ENCODE results near the gene EDEM1.

EDEM1 gene

GRCh38 chr3:5201536-5201935 lies 14.0 kb downstream of the EDEM1 start:
- no peak for DNase-seq

- no peak for DNase-seq
Observed at GRCh38 chr3:5202222-5202621, 14.7 kb downstream of the EDEM1 start.

- DNase-seq: no peak
Observed at GRCh38 chr3:5205165-5205941, 17.8 kb downstream of the EDEM1 start.

GRCh38 chr3:5210926-5211325 lies 23.4 kb downstream of the EDEM1 start:
- DNase-seq: no peak

DNA sequence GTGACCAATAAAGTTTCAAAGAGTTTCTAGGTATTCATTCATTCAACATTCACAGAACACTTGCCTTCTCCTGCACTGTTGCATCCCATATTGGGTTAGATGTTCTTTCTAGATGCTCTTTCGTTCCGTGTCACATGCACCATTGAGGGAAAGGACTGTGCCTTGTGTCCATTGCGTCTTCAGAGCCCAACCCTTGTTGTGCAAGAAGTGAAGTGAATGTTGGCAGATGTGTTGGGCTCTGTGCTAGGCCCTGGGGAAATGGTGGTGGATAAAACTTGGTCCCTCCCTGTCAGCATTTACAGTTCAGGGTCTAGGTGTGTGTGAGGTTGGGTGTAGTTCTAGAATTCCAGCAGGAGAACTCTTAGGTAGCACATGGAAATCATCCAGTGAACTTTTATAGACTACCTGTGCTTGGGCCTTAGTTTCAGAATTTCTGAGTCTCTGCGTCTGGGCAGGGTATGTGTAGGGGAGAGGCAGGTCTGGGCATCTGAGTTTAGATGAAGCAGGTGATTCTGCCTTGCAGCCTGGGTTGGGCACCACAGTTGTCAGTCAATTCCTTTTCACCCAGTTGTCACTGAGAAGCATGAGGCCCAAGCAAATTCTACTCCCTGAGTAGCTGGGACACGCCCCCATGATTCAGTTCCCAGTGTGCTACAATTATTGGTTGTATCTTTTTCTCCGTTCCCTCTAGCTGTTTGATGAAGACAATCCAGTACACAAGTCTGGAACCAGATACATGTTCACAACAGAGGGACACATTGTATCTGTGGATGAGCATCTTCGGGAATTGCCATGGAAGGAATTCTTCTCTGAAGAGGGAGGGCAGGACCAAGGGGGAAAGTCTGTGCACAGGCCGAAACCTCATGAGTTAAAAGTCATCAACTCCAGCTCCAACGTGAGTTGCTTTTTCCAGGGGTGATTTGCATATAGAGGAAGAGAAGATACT lies 25.4 kb downstream of the EDEM1 start:
- no peak for DNase-seq

- DNase-seq: no peak
Observed at GRCh38 chr3:5213574-5213966, 26.1 kb downstream of the EDEM1 start.

GRCh38 chr3:5214352-5214751 lies 26.8 kb downstream of the EDEM1 start:
- no peak for DNase-seq

DNA sequence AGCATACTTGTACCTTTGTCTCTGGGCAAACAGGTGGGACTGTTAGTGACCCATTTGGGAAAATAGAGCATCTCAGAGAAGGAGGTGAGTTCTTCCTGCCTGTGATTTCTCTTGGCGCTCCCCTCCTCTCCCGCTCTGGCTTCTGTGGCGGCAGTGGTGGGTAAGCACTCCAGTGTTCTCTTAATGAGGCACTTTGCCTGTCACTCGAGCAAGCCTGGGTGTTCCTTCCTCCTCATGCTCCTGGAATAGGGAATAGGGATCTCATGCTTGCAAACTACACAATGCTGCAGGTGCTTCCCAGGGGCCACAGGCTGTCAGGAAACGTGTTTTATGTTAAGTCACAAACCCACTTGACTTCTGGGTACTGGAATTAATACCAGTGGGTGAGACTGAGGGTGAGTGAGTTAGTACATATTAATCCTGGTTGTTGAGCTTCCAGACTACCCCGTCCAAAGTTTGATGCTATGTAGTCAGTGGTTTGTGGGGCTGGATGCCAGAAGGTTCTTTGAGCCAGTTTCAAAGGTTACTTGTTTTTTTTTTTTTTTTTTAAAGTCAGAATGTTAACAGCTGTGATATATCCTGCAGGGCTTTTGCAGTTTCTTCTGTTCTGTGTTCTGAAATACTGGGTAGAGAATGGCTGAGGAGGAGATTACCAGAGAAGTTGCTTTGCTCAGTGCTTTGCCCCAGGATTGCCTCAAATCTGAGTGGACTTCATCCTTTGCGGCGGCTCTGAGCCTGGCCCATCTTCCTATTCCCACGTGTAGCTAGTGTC lies 30.5 kb downstream of the EDEM1 start:
- no peak for DNase-seq

DNA sequence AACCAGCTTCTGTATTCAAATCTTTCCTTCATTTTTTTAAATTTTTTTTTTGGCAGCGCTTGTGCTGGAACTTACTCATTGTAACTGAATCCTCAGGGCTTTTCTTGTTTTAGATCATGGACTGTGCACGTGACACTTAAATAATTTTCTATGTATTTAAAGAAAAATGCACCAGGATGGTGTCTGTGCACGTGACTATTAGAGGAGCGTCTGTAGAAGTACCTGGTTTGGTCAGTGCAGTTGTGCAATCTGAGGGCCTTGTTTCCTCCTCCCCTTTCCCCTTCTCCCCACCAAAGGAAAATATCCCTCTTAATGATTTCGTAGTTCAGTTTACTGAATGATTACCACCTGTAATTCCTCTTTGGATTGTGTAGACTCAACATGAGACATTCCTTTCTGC lies 31.3 kb downstream of the EDEM1 start:
- DNase-seq: no peak

DNA sequence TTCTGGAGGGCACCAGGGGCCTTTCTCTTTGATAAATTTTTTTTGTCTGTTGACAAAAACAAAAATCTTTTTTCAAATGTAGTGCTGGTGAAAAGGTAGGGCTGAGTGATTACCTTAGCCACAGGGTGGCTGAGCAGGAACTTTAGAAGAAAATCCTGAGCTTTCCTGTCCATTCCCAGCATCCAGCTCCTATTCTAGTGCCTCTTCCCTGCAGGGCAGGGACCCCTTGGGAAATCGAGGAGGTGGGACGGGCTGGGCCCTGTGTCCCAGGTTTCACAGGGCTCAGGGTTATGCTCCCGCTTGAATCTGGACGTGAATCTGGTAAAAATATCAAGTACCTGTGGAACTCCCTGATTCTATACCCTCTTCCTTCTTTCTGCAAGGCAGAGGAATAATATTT lies 31.7 kb downstream of the EDEM1 start:
- DNase-seq: no peak

DNA sequence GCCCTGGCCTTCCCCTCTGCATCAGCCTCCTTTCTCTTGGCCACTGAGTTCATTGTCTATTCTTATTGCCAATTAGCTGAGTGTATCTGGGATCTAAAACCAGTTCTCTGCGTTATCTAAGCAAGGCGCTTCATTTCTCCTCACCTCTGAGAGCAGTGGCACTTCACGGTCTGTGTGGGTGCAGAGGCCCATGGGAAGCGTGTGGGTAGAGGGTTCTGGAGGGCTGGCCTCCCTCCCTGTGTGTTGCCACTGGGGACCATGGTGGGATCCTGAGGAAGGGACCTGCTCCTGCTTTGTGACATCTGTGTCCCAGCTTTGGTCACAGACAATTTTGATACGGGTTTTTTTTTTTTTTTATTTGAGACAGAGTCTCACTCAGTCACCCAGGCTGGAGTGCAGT lies 32.7 kb downstream of the EDEM1 start:
- no peak for DNase-seq

DNA sequence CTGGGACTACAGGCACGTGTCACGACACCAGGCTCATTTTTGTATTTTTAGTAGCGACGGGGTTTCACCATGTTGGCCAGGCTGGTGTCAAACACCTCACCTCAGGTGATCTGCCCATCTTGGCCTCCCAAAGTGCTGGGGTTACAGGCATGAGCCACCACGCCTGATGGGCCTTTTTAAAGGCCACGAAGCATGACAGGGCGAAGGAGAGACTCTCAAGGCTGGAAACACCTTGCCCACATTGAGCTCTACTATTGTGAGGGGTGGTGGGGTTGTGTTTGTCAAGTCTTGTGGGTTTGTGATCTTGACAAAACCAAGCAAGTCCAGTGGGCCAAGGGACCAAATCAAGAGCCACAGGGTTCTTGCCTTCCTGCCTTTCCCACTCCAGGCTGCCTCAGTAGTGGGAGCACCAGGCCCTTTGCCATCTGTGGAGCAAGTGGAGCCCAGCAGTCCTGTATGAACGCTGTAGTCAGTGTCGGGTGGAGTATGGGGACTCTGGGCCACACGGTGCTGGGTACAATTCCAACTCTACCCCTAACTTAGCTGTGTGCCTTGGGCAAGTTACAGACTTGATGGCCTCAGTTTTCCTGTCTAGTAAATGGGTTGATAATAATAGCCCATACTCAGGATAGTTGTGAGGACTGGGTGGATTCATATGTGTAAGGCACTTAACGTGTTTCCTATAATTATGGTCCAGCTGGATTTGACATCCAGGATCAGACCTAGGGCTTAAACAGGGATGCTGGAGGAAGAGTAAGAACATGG lies 33.3 kb downstream of the EDEM1 start:
- no peak for DNase-seq

DNA sequence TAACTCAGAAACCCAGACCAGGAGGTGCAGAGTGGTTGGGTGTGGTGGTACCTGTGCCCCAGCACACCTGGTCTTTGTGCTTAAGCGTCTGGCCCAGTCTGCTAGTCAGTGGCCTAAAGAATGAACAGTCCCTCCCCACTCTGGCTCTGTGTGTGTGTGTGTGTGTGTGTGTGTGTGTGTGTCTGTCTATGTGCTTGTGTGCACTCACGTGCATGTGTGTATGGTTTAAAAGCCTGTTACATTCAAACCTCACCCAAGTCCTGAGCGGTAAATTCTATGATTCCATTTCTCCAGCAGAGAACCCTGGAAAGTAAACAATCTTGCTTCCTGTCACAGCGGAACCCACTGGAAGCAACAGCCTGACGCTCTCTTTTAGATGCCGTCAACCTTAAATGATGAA lies 34.2 kb downstream of the EDEM1 start:
- no peak for DNase-seq

- DNase-seq: no peak
Observed at GRCh38 chr3:5222283-5223005, 34.9 kb downstream of the EDEM1 start.

DNA sequence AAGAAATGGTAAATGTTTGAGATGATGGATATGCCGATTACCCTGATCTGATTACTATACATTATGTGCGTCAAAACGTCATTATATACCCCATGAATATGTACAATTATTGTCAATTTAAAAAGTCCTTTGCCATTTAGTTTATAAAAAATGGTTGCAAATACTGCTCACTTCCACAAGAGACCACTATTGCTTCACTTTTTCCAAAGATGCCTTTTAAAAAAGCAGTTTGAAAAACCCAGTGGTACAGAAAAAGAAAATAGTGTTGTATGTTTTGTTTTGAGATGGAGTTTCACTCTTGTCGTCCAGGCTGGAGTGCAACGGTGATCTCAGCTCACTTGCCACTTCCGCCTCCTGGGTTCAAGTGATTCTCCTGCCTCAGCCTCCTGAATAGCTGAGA lies 39.3 kb downstream of the EDEM1 start:
- no peak for DNase-seq

- no peak for DNase-seq
Observed at GRCh38 chr3:5227812-5228211, 40.3 kb downstream of the EDEM1 start.

DNA sequence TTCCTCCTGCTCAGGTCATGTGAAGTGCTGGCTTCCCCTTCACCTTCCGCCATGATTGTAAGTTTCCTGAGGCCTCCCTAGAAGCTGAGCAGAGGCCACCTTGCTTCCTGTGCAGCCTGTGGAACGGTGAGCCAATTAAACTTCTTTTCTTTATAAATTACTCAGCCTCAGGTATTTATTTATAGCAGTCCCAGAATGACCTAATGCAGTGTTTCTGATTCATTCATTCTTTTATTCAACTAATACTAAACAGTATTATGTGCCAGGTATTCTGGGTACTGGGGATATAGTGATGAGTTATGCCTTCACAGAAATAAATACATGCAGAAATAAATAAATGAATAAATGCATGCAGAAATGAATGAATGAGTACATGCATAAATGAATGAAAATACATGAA lies 41.9 kb downstream of the EDEM1 start:
- no peak for DNase-seq

DNA sequence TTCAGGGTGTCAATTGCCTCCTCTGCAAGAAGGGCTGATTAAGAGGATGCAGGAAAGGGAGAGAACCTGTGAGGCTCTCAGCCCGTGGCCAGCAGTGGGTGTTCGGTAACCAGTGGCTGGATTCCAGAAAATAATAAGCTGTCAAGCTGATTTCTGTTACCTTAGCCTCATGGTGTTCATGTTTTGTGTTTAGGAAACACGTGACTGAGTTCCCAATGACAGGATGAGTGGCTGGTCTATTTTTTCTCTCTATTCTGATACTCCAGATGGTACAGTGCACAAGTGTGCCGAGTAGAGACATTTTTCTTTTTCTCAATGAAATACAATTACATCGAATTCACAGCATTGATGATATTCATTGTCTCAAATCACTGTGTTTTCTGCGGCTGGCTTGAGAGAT lies 43.6 kb downstream of the EDEM1 start:
- no peak for DNase-seq

DNA sequence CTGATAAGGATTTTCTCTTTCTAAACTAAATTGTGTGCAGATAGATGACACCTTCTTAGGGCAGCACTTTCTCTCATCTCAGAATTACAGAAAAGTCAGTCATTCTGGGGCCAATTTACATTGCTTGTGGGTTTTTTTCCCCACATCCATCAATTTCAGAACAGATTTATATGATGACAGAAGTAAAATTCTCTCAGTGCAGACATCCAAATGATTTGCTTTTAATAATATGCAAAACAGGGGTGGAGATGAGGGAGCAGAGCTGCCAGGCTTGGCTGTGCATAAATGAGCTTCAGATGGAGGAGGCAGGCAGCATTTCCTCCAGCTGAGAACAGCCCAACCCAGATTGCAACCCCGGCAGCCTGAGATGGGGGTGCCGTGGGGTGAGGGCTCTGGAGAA lies 44.0 kb downstream of the EDEM1 start:
- DNase-seq: no peak

GRCh38 chr3:5232570-5232969 lies 45.1 kb downstream of the EDEM1 start:
- no peak for DNase-seq

DNA sequence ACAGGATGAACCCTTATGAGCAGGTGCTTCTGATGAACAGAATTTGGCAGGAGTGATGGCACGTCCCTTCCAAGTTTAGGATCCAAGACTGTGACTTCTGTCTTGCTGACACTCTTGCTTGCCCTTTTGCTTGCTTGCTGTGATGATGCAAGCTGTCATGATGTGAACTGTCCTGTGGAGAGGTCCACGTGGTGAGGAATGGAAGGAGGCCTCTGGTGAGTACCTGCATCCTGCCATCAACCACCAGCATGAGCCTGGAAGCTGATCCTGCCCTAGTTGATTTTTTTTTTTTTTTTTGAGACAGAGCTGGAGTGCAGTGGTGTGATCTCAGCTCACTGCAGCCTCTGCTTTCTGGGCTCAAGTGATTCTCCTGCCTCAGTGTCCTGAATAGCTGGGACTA lies 45.5 kb downstream of the EDEM1 start:
- no peak for DNase-seq

DNA sequence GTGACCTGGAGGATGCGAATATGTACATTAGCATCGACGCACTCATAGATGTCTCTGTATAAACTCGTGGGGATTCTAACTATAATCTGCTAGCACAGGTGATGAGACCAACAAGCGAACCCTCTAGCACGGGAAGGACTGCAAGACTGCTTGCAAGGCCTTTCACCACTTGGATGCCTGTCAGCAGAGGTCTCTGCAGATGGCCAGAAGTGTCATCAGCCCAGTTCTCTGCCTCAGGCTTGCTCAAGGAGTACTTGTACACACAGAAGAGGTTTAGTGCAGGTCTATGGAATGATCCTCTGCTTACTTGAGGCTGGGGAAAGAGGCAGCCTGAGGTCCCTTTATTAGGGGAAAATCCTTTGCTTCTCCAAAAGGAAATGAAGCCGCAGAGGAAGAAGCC lies 48.1 kb downstream of the EDEM1 start:
- no peak for DNase-seq
